CD4-positive, CD25-positive, alpha-beta regulatory T cell (primary cell): Measurements from ENCODE around the gene GAREM1. TPM values are rescaled to one million over a fixed set of nuclear protein-coding genes. Genes with fewer than 3 reads are reported as not detected.
"Not testable (repeated sequence)": the region's sequence is repeated elsewhere in the genome, so short reads cannot be mapped to it uniquely, and the experiment has no call there.

Experiments used
- ATAC-seq, 2 donors: fragments of 150-1000 bp; cut with Tn5 transposase; one replicate each; pipeline ENCODE4 v1.10.0; 2021; ENCODE audit warnings: low read depth in 2 of 2, moderate number of reproducible peaks in 2 of 2, moderate library complexity in 1 of 2
- DNase-seq, 3 donors: peaks; one replicate each; pipeline versions ENCODE4 v3.0.0 to v3.0.0-alpha.2; 2012 to 2022; ENCODE audit warnings: mixed read lengths in 1 of 3
- H3K27ac ChIP-seq: one replicate; pipeline ENCODE4 v1.7.0; 2013; ENCODE audit warnings: mild to moderate bottlenecking, low read length; ENCODE audit not compliant: insufficient read depth, poor library complexity, severe bottlenecking
- H3K27me3 ChIP-seq: one replicate; pipeline ENCODE4 v1.7.0; 2013; ENCODE audit warnings: low read length; ENCODE audit not compliant: control insufficient read depth, insufficient read depth
- H3K36me3 ChIP-seq: one replicate; pipeline ENCODE4 v1.7.0; 2013; ENCODE audit warnings: mild to moderate bottlenecking, low read length, moderate library complexity; ENCODE audit not compliant: control insufficient read depth, insufficient read depth
- H3K4me1 ChIP-seq: 2 replicates; pipeline ENCODE4 v1.7.0; 2013; ENCODE audit warnings: mild to moderate bottlenecking, low read length; ENCODE audit not compliant: insufficient read depth, control insufficient read depth, poor library complexity, severe bottlenecking
- H3K4me3 ChIP-seq: one replicate; pipeline ENCODE4 v1.7.0; 2013; ENCODE audit warnings: low read depth, mild to moderate bottlenecking, low read length, moderate library complexity
- H3K9me3 ChIP-seq, 2 experiments: 1 replicate in 1 of 2; 2 replicates in 1 of 2; pipeline ENCODE4 v1.7.0; 2013; ENCODE audit warnings: low read length in 2 of 2, mild to moderate bottlenecking in 1 of 2, moderate library complexity in 1 of 2; ENCODE audit not compliant: control insufficient read depth in 2 of 2
- H3K27ac Mint-ChIP-seq, 3 donors: one replicate each; pipeline ENCODE4 v1.8.0; 2020 to 2022; ENCODE audit warnings: mild to moderate bottlenecking in 3 of 3, mixed read lengths in 3 of 3, moderate library complexity in 2 of 3
- H3K27me3 Mint-ChIP-seq: one replicate; pipeline ENCODE4 v1.8.0; 2022; ENCODE audit warnings: mild to moderate bottlenecking, mixed read lengths
- H3K36me3 Mint-ChIP-seq: one replicate; pipeline ENCODE4 v1.8.0; 2020; ENCODE audit warnings: mixed read lengths
- H3K4me1 Mint-ChIP-seq, 4 donors: one replicate each; pipeline ENCODE4 v1.8.0; 2020 to 2022; ENCODE audit warnings: mixed read lengths in 4 of 4, mild to moderate bottlenecking in 1 of 4
- H3K4me3 Mint-ChIP-seq, 4 donors: one replicate each; pipeline ENCODE4 v1.8.0; 2020 to 2022; ENCODE audit warnings: mild to moderate bottlenecking in 4 of 4, mixed read lengths in 4 of 4, moderate library complexity in 3 of 4
- H3K9me3 Mint-ChIP-seq, 7 donors: one replicate each; pipeline ENCODE4 v1.8.0; 2020 to 2022; ENCODE audit warnings: mixed read lengths in 7 of 7, mild to moderate bottlenecking in 3 of 7, moderate library complexity in 2 of 7
- polyA plus RNA-seq, 4 donors: library from polyadenylated mRNA; unstranded; fragments of 300-500 nt; fragmentation: Illumina TruSeq; gene quantifications; one replicate each; pipeline ENCODE4 v1.2.3, GENCODE V29; 2021
- total RNA-seq: library from RNA; stranded (reverse); gene quantifications from one replicate; pipeline ENCODE4 v1.2.3, GENCODE V29; 2022

The GAREM1 gene
- total and polyA plus RNA-seq, 5 donors from 2014 or later = 0.05 to 0.91 TPM; not detected in 3

DNA sequence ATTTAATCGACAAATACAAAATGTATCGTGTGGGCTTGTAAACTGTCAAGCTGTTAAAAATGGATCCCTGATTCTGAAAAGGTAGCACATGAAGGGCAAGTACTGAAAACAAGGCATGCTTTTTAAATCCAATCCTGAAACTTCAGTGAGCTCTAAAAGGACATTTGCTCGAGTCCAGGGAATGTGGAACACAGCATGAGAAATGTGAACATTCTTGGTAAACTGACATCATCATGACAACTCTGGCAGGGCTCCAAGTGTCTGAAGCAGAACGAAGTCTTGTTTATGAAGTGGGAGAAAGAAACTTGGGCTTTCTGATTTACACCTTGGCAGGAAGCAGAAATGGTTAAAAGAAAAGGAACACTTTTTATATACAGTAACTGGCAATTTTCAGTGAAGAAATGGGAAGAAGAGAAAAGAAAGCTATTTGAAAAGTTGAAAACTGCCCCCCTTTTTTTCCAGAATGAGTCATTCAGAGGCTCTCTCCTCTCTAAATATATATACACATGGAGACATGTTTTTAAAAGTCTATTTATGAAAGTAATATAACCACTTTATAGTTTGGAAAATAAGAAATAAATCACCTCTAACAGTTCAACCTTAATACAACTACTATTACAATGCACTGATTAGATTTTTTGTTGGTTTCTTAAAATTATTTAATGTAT is 120.8 kb downstream of the GAREM1 start:
- no peak for DNase-seq
- Mint-ChIP-seq H3K27me3 (no peaks in the 10 kb centered on the region), H3K4me3 (no peak overlapping the region)

DNA sequence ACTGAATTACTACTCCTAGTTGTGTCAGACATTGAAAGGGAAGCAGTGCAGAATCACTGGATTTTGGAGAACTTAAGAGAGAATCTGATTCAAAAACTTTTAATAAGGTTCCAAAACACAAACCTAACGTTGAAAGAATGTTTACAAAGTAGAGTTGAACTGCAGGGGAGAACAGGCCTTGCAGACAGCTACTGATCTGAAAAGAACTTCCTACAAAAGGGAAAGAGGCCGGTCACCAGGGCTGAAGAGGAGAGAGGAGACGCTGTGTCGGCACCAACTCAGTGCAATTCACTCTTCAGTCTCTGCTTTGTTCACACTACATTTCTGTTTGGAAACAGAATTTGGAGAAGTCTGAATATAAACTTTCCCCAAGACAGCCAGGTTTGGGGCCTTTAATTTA is 124.0 kb downstream of the GAREM1 start:
- DNase-seq (no peak), ATAC-seq (no peak)
- Mint-ChIP-seq H3K4me1 (no peaks in the 10 kb centered on the region), H3K27me3 (no peaks in the 10 kb centered on the region), H3K4me3 (no peak overlapping the region), H3K9me3 (peaks cover 0 to 1% (median 0%) of the 10 kb centered on the region in 7 donors), H3K36me3 (no peaks in the 10 kb centered on the region), H3K27ac (no peak overlapping the region)
- Histone ChIP-seq H3K4me1 (no peaks in the 10 kb centered on the region), H3K27ac (no peak overlapping the region), H3K9me3 (no peaks in the 10 kb centered on the region), H3K4me3 (no peak overlapping the region), H3K27me3 (no peaks in the 10 kb centered on the region), H3K36me3 (no peaks in the 10 kb centered on the region)

More for the DNA sequence above, 120.8 kb downstream of the GAREM1 start:
- Histone ChIP-seq H3K4me1 (no peaks in the 10 kb centered on the region), H3K36me3 (no peaks in the 10 kb centered on the region), H3K27ac (no peak overlapping the region), H3K4me3 (no peak overlapping the region), H3K9me3 (no peaks in the 10 kb centered on the region), H3K27me3 (no peaks in the 10 kb centered on the region)
- peaks cover 0 to 1% (median 0%) of the 10 kb centered on the region in 7 donors for H3K9me3 Mint-ChIP-seq
- no peaks in the 10 kb centered on the region for H3K36me3 Mint-ChIP-seq
- no peaks in the 10 kb centered on the region for H3K4me1 Mint-ChIP-seq
- H3K27ac Mint-ChIP-seq = no peak overlapping the region
- no peak for ATAC-seq

DNA sequence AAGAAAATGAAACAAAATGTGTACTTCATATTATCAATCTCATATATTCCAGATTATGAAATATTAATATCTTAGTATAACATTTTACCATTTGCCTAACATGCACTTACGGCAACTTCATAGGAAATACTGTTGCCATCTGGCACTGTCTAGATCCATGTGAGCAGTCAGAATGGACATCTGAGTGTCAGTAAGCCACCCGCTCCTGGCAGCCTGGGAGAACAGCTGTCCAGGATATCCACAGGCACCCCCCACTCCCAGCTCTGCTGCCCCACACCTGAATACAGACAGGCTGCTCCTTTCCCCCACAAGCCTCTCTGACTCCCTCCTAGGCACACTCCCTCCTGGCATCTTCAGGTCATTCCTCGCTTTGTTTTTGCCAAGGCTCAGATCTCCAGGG is 127.0 kb downstream of the GAREM1 start:
- H3K36me3 Mint-ChIP-seq = no peaks in the 10 kb centered on the region
- H3K4me3 Mint-ChIP-seq = no peak overlapping the region
- Histone ChIP-seq H3K4me3 (no peak overlapping the region), H3K4me1 (no peaks in the 10 kb centered on the region), H3K9me3 (no peaks in the 10 kb centered on the region), H3K36me3 (no peaks in the 10 kb centered on the region), H3K27ac (no peak overlapping the region), H3K27me3 (no peaks in the 10 kb centered on the region)
- ATAC-seq (no peak), DNase-seq (no peak)
- peaks cover 0 to 2% (median 0%) of the 10 kb centered on the region in 7 donors for H3K9me3 Mint-ChIP-seq
- H3K27ac Mint-ChIP-seq = no peak overlapping the region
- no peaks in the 10 kb centered on the region for H3K27me3 Mint-ChIP-seq
- no peaks in the 10 kb centered on the region for H3K4me1 Mint-ChIP-seq

DNA sequence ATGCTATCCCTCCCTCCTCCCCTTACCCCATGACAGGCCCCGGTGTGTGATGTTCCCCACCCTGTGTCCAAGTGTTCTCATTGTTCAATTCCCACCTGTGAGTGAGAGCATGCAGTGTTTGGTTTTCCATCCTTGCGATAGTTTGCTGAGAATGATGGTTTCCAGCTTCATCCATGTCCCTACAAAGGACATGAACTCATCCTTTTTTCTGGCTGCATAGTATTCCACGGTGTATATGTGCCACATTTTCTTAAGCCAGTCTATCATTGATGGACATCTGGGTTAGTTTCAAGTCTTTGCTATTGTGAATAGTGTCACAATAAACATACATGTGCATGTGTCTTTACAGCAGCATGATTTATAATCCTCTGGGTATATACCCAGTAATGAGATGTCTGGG is 129.6 kb downstream of the GAREM1 start:
- not testable (repeated sequence) for ATAC-seq, H3K27ac Mint-ChIP-seq, DNase-seq, H3K27me3 Mint-ChIP-seq, H3K4me1 Mint-ChIP-seq, H3K4me3 Mint-ChIP-seq, H3K27me3 ChIP-seq, H3K4me1 ChIP-seq, H3K9me3 Mint-ChIP-seq, H3K36me3 Mint-ChIP-seq, H3K36me3 ChIP-seq, H3K4me3 ChIP-seq, H3K27ac ChIP-seq, H3K9me3 ChIP-seq

DNA sequence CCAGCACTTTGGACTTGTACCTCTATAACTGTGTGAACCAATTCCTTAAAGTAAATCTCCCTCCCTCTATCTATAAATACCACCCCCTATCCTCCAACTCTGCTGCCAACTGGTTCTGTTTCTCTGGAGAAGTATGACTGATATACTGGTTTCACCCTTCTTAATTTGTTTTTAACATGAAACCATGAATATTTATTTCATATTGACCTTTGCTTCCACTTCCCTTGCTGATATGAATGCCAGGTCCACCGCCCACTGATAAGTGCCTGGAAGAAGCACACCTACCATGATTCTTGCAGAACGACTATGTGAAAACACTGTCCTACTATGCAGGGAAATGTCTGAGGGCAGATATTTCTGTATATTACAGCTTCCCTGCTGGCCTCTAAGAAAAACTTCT is 131.6 kb downstream of the GAREM1 start:
- Histone ChIP-seq H3K36me3 (no peaks in the 10 kb centered on the region), H3K4me3 (no peak overlapping the region), H3K27ac (no peak overlapping the region), H3K9me3 (no peaks in the 10 kb centered on the region), H3K27me3 (no peaks in the 10 kb centered on the region), H3K4me1 (no peaks in the 10 kb centered on the region)
- Mint-ChIP-seq H3K9me3 (peaks cover 0 to 2% (median 0%) of the 10 kb centered on the region in 7 donors), H3K27ac (no peak overlapping the region), H3K4me1 (no peaks in the 10 kb centered on the region), H3K27me3 (no peaks in the 10 kb centered on the region), H3K36me3 (no peaks in the 10 kb centered on the region), H3K4me3 (no peak overlapping the region)
- ATAC-seq (no peak), DNase-seq (no peak)

DNA sequence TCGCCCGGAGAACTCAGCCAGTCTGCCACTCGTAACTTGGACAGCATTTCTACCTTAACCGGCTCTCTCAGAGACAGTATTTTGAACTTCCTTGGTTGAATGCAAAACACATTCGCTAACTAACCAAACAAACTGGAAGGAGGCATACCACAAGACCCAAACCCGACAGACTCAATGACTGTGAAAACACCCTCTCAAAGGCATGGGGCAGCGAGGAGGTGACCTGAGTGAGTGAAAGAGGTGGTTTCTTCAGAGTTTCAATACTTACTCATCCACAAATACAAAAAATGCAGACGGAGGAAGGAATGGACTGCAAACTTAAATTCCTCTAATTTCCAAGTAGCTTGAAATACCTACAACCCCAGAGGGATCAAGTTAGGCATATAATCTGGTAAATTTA is 132.9 kb downstream of the GAREM1 start:
- Histone ChIP-seq H3K4me1 (no peaks in the 10 kb centered on the region), H3K27ac (no peak overlapping the region), H3K27me3 (peaks cover 2% of the 10 kb centered on the region), H3K36me3 (no peaks in the 10 kb centered on the region), H3K4me3 (no peak overlapping the region), H3K9me3 (no peaks in the 10 kb centered on the region)
- Mint-ChIP-seq H3K4me3 (no peak overlapping the region), H3K27ac (no peak overlapping the region), H3K36me3 (no peaks in the 10 kb centered on the region), H3K27me3 (no peaks in the 10 kb centered on the region), H3K9me3 (peaks cover 0 to 2% (median 0%) of the 10 kb centered on the region in 7 donors), H3K4me1 (no peaks in the 10 kb centered on the region)
- ATAC-seq (no peak), DNase-seq (no peak)

DNA sequence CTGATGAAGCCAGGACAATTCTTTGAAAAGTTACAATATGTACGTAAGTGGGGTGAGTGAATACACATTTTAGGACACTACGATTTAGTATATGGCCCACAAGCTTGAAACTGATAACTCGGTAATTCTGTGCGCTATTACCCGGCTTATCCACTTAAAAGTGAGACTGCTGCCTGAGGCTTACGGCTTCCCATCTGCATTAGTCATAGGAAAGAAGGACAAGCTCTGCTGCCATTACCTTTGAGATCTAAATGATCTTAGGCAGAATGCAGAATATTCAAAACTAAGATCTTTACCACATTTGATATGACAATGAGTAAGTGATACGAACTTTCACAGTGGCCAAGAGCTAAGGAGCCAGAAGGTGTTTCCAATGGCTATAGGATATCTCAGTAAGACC is 133.3 kb downstream of the GAREM1 start:
- no peaks in the 10 kb centered on the region for H3K4me1 Mint-ChIP-seq
- ATAC-seq (no peak), DNase-seq (no peak)
- no peak overlapping the region for H3K4me3 Mint-ChIP-seq
- H3K36me3 Mint-ChIP-seq = no peaks in the 10 kb centered on the region
- no peak overlapping the region for H3K27ac ChIP-seq
- peaks cover 2% of the 10 kb centered on the region for H3K27me3 ChIP-seq
- no peak overlapping the region for H3K4me3 ChIP-seq
- no peak overlapping the region for H3K27ac Mint-ChIP-seq
- no peaks in the 10 kb centered on the region for H3K36me3 ChIP-seq
- no peaks in the 10 kb centered on the region for H3K9me3 ChIP-seq
- H3K9me3 Mint-ChIP-seq = peaks cover 0 to 2% (median 0%) of the 10 kb centered on the region in 7 donors
- no peaks in the 10 kb centered on the region for H3K4me1 ChIP-seq
- H3K27me3 Mint-ChIP-seq = no peaks in the 10 kb centered on the region

DNA sequence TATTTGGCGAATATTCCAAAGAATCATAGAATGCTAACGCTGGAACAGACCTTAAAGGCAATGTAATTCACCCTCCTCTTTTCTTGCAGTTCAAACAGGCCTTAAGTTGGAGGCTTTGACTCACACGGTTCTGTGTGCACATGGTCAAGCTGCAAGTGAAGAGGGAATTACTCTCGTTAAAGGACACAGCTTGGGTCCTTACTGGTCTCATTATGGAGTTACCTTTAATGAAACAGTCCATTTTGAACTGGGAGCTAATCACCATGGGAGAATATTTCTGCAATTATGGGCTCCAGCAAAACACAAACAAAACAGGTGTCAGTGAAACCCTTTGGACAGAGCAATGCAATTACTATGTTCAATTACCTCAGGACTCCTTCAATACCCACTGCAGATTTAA is 135.5 kb downstream of the GAREM1 start:
- DNase-seq = no peak
- Histone ChIP-seq H3K9me3 (no peaks in the 10 kb centered on the region), H3K36me3 (no peaks in the 10 kb centered on the region), H3K27ac (no peak overlapping the region), H3K4me3 (no peak overlapping the region), H3K27me3 (peaks cover 2% of the 10 kb centered on the region), H3K4me1 (no peaks in the 10 kb centered on the region)
- Mint-ChIP-seq H3K27ac (no peak overlapping the region), H3K9me3 (peaks cover 0 to 2% (median 0%) of the 10 kb centered on the region in 7 donors), H3K27me3 (peaks cover 4% of the 10 kb centered on the region), H3K4me3 (no peak overlapping the region), H3K36me3 (no peaks in the 10 kb centered on the region), H3K4me1 (no peaks in the 10 kb centered on the region)
- ATAC-seq = no peak
